SH-SY5Y (cell line): ENCODE measurements around the gene TSEN54.

Experiments used
- GATA2 ChIP-seq: IDR thresholded peaks from 2 replicates; pipeline ENCODE4 v1.6.1; 2011; ENCODE audit warnings: mild to moderate bottlenecking, low read depth, low read length
- GATA3 ChIP-seq: IDR thresholded peaks from 2 replicates; pipeline ENCODE4 v1.6.1; 2011; ENCODE audit warnings: low read depth, mild to moderate bottlenecking, low read length, moderate library complexity

TSEN54 gene

GRCh38 chr17:75505152-75505409 lies 11.2 kb upstream of the TSEN54 start:
- TF ChIP-seq GATA3 (no peak), GATA2 (no peak)

- no peak for TF ChIP-seq GATA3
- no peak for TF ChIP-seq GATA2
Measured at GRCh38 chr17:75505640-75506039, 10.7 kb upstream of the TSEN54 start.

- TF ChIP-seq GATA3 (no peak), GATA2 (no peak)
Measured at GRCh38 chr17:75506134-75506533, 10.2 kb upstream of the TSEN54 start.

- no peak for TF ChIP-seq GATA2
- no peak for TF ChIP-seq GATA3
Measured at GRCh38 chr17:75506888-75507287, 9.4 kb upstream of the TSEN54 start.

- TF ChIP-seq GATA2 (no peak), GATA3 (no peak)
Measured at GRCh38 chr17:75507733-75508719, 8.3 kb upstream of the TSEN54 start.

- TF ChIP-seq GATA2 (no peak), GATA3 (no peak)
Measured at GRCh38 chr17:75508931-75509361, 7.4 kb upstream of the TSEN54 start.

GRCh38 chr17:75509528-75510258 lies 6.6 kb upstream of the TSEN54 start:
- TF ChIP-seq GATA2 (no peak), GATA3 (no peak)

GRCh38 chr17:75511270-75511609 lies 5.1 kb upstream of the TSEN54 start:
- TF ChIP-seq GATA2 (no peak), GATA3 (no peak)

GRCh38 chr17:75511610-75512575 lies 4.4 kb upstream of the TSEN54 start:
- TF ChIP-seq GATA2 (no peak), GATA3 (no peak)

- TF ChIP-seq GATA2 (no peak), GATA3 (no peak)
Measured at GRCh38 chr17:75512926-75513640, 3.2 kb upstream of the TSEN54 start.

GRCh38 chr17:75513641-75514000 lies 2.7 kb upstream of the TSEN54 start:
- TF ChIP-seq GATA3 (no peak), GATA2 (no peak)

GRCh38 chr17:75514299-75514918 lies 1.9 kb upstream of the TSEN54 start:
- TF ChIP-seq GATA3 (no peak), GATA2 (no peak)

GRCh38 chr17:75514919-75515495 lies 1.3 kb upstream of the TSEN54 start:
- TF ChIP-seq GATA3 (no peak), GATA2 (no peak; the same call in 1 of the 2 replicates)
